IMR-90 (cell line): ENCODE results near the gene GRB10. TPM values are rescaled to one million over a fixed set of nuclear protein-coding genes. Genes with fewer than 3 reads are reported as not detected.

ENCODE experiments used
- ATAC-seq: fragments of 200-7000 bp; cut with Tn5 transposase; 2 replicates; pipeline ENCODE4 v1.9.1; 2020; ENCODE audit warnings: low read depth, mild to moderate bottlenecking, moderate library complexity
- BruUV-seq: library from RNA; stranded (reverse); fragments of 400-500 nt; replicated peaks from 2 replicates; lab custom pipeline; 2021; lab: Mats Ljungman, UMichigan
- CTCF ChIA-PET: fragments of 300-600 bp; formaldehyde crosslinking; extraction: SDS; loops from one replicate; lab custom pipeline; 2021; ENCODE audit warnings: antibody characterized with exemption; lab: Yijun Ruan, JAX
- POLR2A ChIA-PET: fragments of 300-600 bp; sonication (Branson Sonifier 250); formaldehyde crosslinking; loops from one replicate; lab custom pipeline; 2022; ENCODE audit warnings: antibody characterized with exemption; ENCODE audit not compliant: unreplicated experiment; lab: Charles Lee
- DNase-seq: peaks from one replicate; pipeline ENCODE4 v3.0.0; 2013
- H2AFZ ChIP-seq: replicated peaks from 2 replicates; pipeline ENCODE3; 2013; ENCODE audit warnings: low read length, mild to moderate bottlenecking; ENCODE audit not compliant: poor library complexity
- H2AK5ac ChIP-seq: 2 replicates; pipeline ENCODE4 v1.6.1; 2013; ENCODE audit warnings: low read depth, low read length, inconsistent platforms
- H2AK9ac ChIP-seq: replicated peaks from 2 replicates; pipeline ENCODE3; 2013; ENCODE audit warnings: mild to moderate bottlenecking, low read depth, low read length, moderate library complexity; ENCODE audit not compliant: poor library complexity
- H2BK120ac ChIP-seq: 2 replicates; pipeline ENCODE4 v1.6.1; 2013; ENCODE audit warnings: low read depth, low read length, inconsistent platforms
- H2BK15ac ChIP-seq: 3 replicates; pipeline ENCODE4 v1.6.1; 2013; ENCODE audit warnings: low read depth, low read length, inconsistent platforms
- H2BK20ac ChIP-seq: 2 replicates; pipeline ENCODE4 v1.6.1; 2013; ENCODE audit warnings: low read depth, mild to moderate bottlenecking, inconsistent platforms, low read length, moderate library complexity
- H2BK5ac ChIP-seq: 2 replicates; pipeline ENCODE4 v1.6.1; 2013; ENCODE audit warnings: mild to moderate bottlenecking, low read depth, low read length, inconsistent platforms; ENCODE audit not compliant: poor library complexity, severe bottlenecking
- H3K14ac ChIP-seq: replicated peaks from 2 replicates; pipeline ENCODE4 v1.6.1; 2013; ENCODE audit warnings: low read depth, low read length, inconsistent platforms
- H3K18ac ChIP-seq: 2 replicates; pipeline ENCODE4 v1.6.1; 2013; ENCODE audit warnings: low read depth, low read length, control low read depth
- H3K23ac ChIP-seq: 2 replicates; pipeline ENCODE4 v1.6.1; 2013; ENCODE audit warnings: low read depth, low read length, inconsistent platforms
- H3K27ac ChIP-seq: 2 replicates; pipeline ENCODE4 v1.5.1; 2013; ENCODE audit warnings: mild to moderate bottlenecking, control low read depth, low read length; ENCODE audit not compliant: insufficient read depth
- H3K27me3 ChIP-seq: 2 replicates; pipeline ENCODE4 v1.6.1; 2013; ENCODE audit warnings: low read length; ENCODE audit not compliant: control insufficient read depth, insufficient read depth
- H3K36me3 ChIP-seq: 2 replicates; pipeline ENCODE4 v1.6.1; 2013; ENCODE audit warnings: low read length, mixed read lengths; ENCODE audit not compliant: control insufficient read depth, insufficient read depth
- H3K4ac ChIP-seq: 2 replicates; pipeline ENCODE4 v1.6.1; 2013; ENCODE audit warnings: low read depth, low read length, inconsistent platforms
- H3K4me1 ChIP-seq: 2 replicates; pipeline ENCODE4 v1.6.1; 2013; ENCODE audit warnings: low read length, mixed read lengths; ENCODE audit not compliant: control insufficient read depth, insufficient read depth
- H3K4me2 ChIP-seq: 2 replicates; pipeline ENCODE4 v1.6.1; 2013; ENCODE audit warnings: low read depth, mild to moderate bottlenecking, control low read depth, low read length, moderate library complexity
- H3K4me3 ChIP-seq: 2 replicates; pipeline ENCODE4 v1.5.1; 2013; ENCODE audit warnings: low read depth, mild to moderate bottlenecking, control low read depth, low read length, moderate library complexity; ENCODE audit not compliant: insufficient read depth
- H3K56ac ChIP-seq: 2 replicates; pipeline ENCODE4 v1.6.1; 2013; ENCODE audit warnings: low read length, inconsistent platforms; ENCODE audit not compliant: insufficient read depth; ENCODE audit errors: extremely low read depth
- H3K79me1 ChIP-seq, 2 experiments: 2 replicates each; pipeline ENCODE4 v1.6.1; 2013; ENCODE audit warnings: low read length in 2 of 2, inconsistent platforms in 1 of 2, low read depth in 1 of 2
- H3K9ac ChIP-seq: 2 replicates; pipeline ENCODE4 v1.6.1; 2013; ENCODE audit warnings: low read depth, low read length, control low read depth
- H3K9me1 ChIP-seq: 2 replicates; pipeline ENCODE4 v1.6.1; 2013; ENCODE audit warnings: low read length, inconsistent platforms; ENCODE audit not compliant: insufficient read depth
- H3K9me3 ChIP-seq: 2 replicates; pipeline ENCODE4 v1.6.1; 2013; ENCODE audit warnings: low read length; ENCODE audit not compliant: control insufficient read depth, insufficient read depth
- H4K20me1 ChIP-seq: 2 replicates; pipeline ENCODE4 v1.6.1; 2013; ENCODE audit warnings: low read length, inconsistent platforms; ENCODE audit not compliant: insufficient read depth
- H4K5ac ChIP-seq: 2 replicates; pipeline ENCODE4 v1.6.1; 2013; ENCODE audit warnings: mild to moderate bottlenecking, low read depth, low read length, control low read depth
- H4K8ac ChIP-seq, 2 experiments: 2 replicates each; pipeline ENCODE4 v1.6.1; 2013; ENCODE audit warnings: low read depth in 2 of 2, low read length in 2 of 2, control low read depth in 1 of 2, inconsistent platforms in 1 of 2
- H4K91ac ChIP-seq: 2 replicates; pipeline ENCODE4 v1.6.1; 2013; ENCODE audit warnings: low read depth, low read length, inconsistent platforms; ENCODE audit not compliant: insufficient read depth
- MAZ ChIP-seq: IDR thresholded peaks from 2 replicates; pipeline ENCODE4 v1.6.1; 2012; ENCODE audit warnings: low read depth, mild to moderate bottlenecking, low read length, improper control_type of control experiment, moderate library complexity, borderline replicate concordance
- WGBS, 2 experiments: methylation state at CpG; one replicate each; pipeline versions ENCODE4 v1.1.5 to v1.1.7; 2013; ENCODE audit warnings: missing lambda C conversion rate in 2 of 2; ENCODE audit not compliant: insufficient read length in 1 of 2; ENCODE audit errors: extremely low coverage in 2 of 2; 5-methylcytosine and 5-hydroxymethylcytosine counted together
- dilution Hi-C: fragments of 300-500 bp; cut with HindIII; formaldehyde crosslinking; loops from one replicate; pipeline ENCODE4 v1.14.3; 2018; ENCODE audit warnings: low sequenced_read_pairs; ENCODE audit not compliant: unreplicated experiment
- in situ Hi-C: fragments of 300-500 bp; cut with MboI; formaldehyde crosslinking; loops from 3 replicates; pipeline ENCODE4 v1.14.3; 2019; ENCODE audit warnings: low sequenced_read_pairs, inconsistent platforms, mixed read lengths
- intact Hi-C: fragments of 100-400 bp; cut with micrococcal nuclease; formaldehyde crosslinking; loops from 2 replicates; pipeline ENCODE4 v1.10.0; 2022
- polyA plus RNA-seq, 3 experiments: library from polyadenylated mRNA; depleted of rRNA; stranded (reverse); fragments of >200 nt; gene quantifications; 2 replicates each; pipeline ENCODE4 v1.2.3, GENCODE V29; 2012; ENCODE audit warnings: low replicate concordance in 1 of 3
- total RNA-seq: library from RNA; depleted of rRNA; stranded (reverse); fragments of >200 nt; gene quantifications from 2 replicates; pipeline ENCODE4 v1.2.3, GENCODE V29; 2012

Gene GRB10
- total and polyA plus RNA-seq, 2 of the 4 experiments (the other 2 are of a cell fraction): 6.3 to 15.1 TPM

GRCh38 chr7:50690541-50691011, 92.1 kb downstream of the GRB10 start:
- H2AK9ac ChIP-seq: no peak overlapping the region
- no peak for TF ChIP-seq MAZ
- H2AFZ ChIP-seq: no peak overlapping the region
- no peaks in the 10 kb centered on the region for H3K4me1 ChIP-seq
- H2BK5ac ChIP-seq: no peak overlapping the region
- ATAC-seq (no peak), DNase-seq (no peak)
- H3K14ac ChIP-seq: no peak overlapping the region
- WGBS, 2 experiments: 87% methylated on average over 6 of the region's 11 CpGs; no CpG with 5 or more reads in 1 of the 2 experiments
- intact Hi-C loops: no loop called here
- H2BK20ac ChIP-seq: no peak overlapping the region
- in situ Hi-C loops: loop anchor here (25.0 kb wide), 1 partner anchor 228 kb away; the partner anchor contains the start of gene FIGNL1
- no peak overlapping the region for H3K27ac ChIP-seq
- H3K9me1 ChIP-seq: peaks cover 23% of the 10 kb centered on the region; the same call in 1 of the 2 replicates
- dilution Hi-C loops: no loop called here
- POLR2A ChIA-PET: no interaction called here
- peaks cover 5% of the 10 kb centered on the region for H4K20me1 ChIP-seq
- no peak overlapping the region for H4K8ac ChIP-seq
- no peak overlapping the region for H3K18ac ChIP-seq
- no peak overlapping the region for H3K23ac ChIP-seq
- H4K5ac ChIP-seq: no peak overlapping the region
- H3K4ac ChIP-seq: no peak overlapping the region
- no peak overlapping the region for H3K4me2 ChIP-seq
- H3K9ac ChIP-seq: no peak overlapping the region
- CTCF ChIA-PET: no interaction called here
- no peak overlapping the region for H3K56ac ChIP-seq
- H2AK5ac ChIP-seq: no peak overlapping the region
- no peak overlapping the region for H2BK120ac ChIP-seq
- no peaks in the 10 kb centered on the region for H3K9me3 ChIP-seq
- H4K91ac ChIP-seq: no peak overlapping the region
- H3K79me1 ChIP-seq: peaks cover 10 to 21% of the 10 kb centered on the region in 2 experiments; a peak in 3 of 4 replicates
- peaks cover 12% of the 10 kb centered on the region for H3K36me3 ChIP-seq
- no peaks in the 10 kb centered on the region for H3K27me3 ChIP-seq
- no TSS peak for BruUV-seq
- H3K4me3 ChIP-seq: no peak overlapping the region
- no peak overlapping the region for H2BK15ac ChIP-seq
